ENCODE results near the gene KAT6B. TPM values are rescaled to one million over a fixed set of nuclear protein-coding genes. Genes with fewer than 3 reads are reported as not detected.

The KAT6B gene
- total RNA-seq, 8 experiments from 2014 or later = 13.2 to 52.3 (median 20.8) TPM

GRCh38 chr10:74846958-74847357 lies 20.6 kb downstream of the KAT6B start:
- Histone ChIP-seq H3K27ac (no peak overlapping the region), H3K4me1 (replicated peaks in 1 of 2) (peaks cover 6 to 10% of the 10 kb centered on the region in 2 donors), H3K4me3 (no peak overlapping the region)
- in situ Hi-C loops (cut with MboI; ENCODE audit: low pct_unique_long_range_greater_than_20kb in 2 of 9, low sequenced_read_pairs in 9 of 9, unreplicated experiment in 9 of 9) = loop anchor here in 1 of 9 experiments (25.0 kb wide), 1 partner anchor 585 kb away; no protein-coding TSS in a partner anchor
- 80 to 100% (median 100%) methylated on average over 2 of the region's 2 CpGs; no CpG with 5 or more reads in 1 of the 10 experiments for WGBS, 10 experiments
- ATAC-seq (replicated peaks in 6 of 8) = no peak

- H3K4me3 ChIP-seq = no peak overlapping the region
- in situ Hi-C loops (cut with MboI; ENCODE audit: low pct_unique_long_range_greater_than_20kb in 2 of 9, low sequenced_read_pairs in 9 of 9, unreplicated experiment in 9 of 9) = no loop called here
- ATAC-seq (replicated peaks in 6 of 8) = no peak
- peaks cover 7 to 15% of the 10 kb centered on the region in 2 donors for H3K4me1 ChIP-seq (replicated peaks in 1 of 2)
- H3K27ac ChIP-seq = no peak overlapping the region
Measured at GRCh38 chr10:74851831-74852230, 25.4 kb downstream of the KAT6B start.

- Histone ChIP-seq H3K4me1 (replicated peaks in 1 of 2) (peaks cover 7 to 14% of the 10 kb centered on the region in 2 donors), H3K4me3 (no peak overlapping the region), H3K27ac (no peak overlapping the region)
- ATAC-seq (replicated peaks in 6 of 8) = no peak
- WGBS, 10 experiments = 36 to 100% (median 89%) methylated on average over 1 to 2 of the region's 2 CpGs; no CpG with 5 or more reads in 1 of the 10 experiments
- in situ Hi-C loops (cut with MboI; ENCODE audit: low pct_unique_long_range_greater_than_20kb in 2 of 9, low sequenced_read_pairs in 9 of 9, unreplicated experiment in 9 of 9) = no loop called here
Measured at GRCh38 chr10:74852381-74852780, 26.0 kb downstream of the KAT6B start.

- H3K4me1 ChIP-seq (replicated peaks in 1 of 2) = peaks cover 7 to 17% of the 10 kb centered on the region in 2 donors
- 0 to 88% (median 55%) methylated on average over 1 to 4 of the region's 4 CpGs for WGBS, 10 experiments
- no peak overlapping the region for H3K27ac ChIP-seq
- ATAC-seq (replicated peaks in 6 of 8) = peak in 2 of 8 experiments; percentile 27 to 40
- in situ Hi-C loops (cut with MboI; ENCODE audit: low pct_unique_long_range_greater_than_20kb in 2 of 9, low sequenced_read_pairs in 9 of 9, unreplicated experiment in 9 of 9) = no loop called here
- H3K4me3 ChIP-seq = no peak overlapping the region
Measured at GRCh38 chr10:74854610-74855009, 28.2 kb downstream of the KAT6B start.

GRCh38 chr10:74855027-74855426 lies 28.6 kb downstream of the KAT6B start:
- Histone ChIP-seq H3K4me3 (no peak overlapping the region), H3K27ac (no peak overlapping the region), H3K4me1 (replicated peaks in 1 of 2) (peaks cover 7 to 21% of the 10 kb centered on the region in 2 donors)
- in situ Hi-C loops (cut with MboI; ENCODE audit: low pct_unique_long_range_greater_than_20kb in 2 of 9, low sequenced_read_pairs in 9 of 9, unreplicated experiment in 9 of 9) = no loop called here
- peak in 7 of 8 experiments; percentile 26 to 74 (median 50) for ATAC-seq (replicated peaks in 6 of 8)
- WGBS, 10 experiments = 0 to 83% (median 47%) methylated on average over 1 to 2 of the region's 2 CpGs; no CpG with 5 or more reads in 6 of the 10 experiments

- ATAC-seq (replicated peaks in 6 of 8) = no peak
- Histone ChIP-seq H3K4me3 (no peak overlapping the region), H3K4me1 (replicated peaks in 1 of 2) (peaks cover 7 to 23% of the 10 kb centered on the region in 2 donors), H3K27ac (no peak overlapping the region)
- in situ Hi-C loops (cut with MboI; ENCODE audit: low pct_unique_long_range_greater_than_20kb in 2 of 9, low sequenced_read_pairs in 9 of 9, unreplicated experiment in 9 of 9) = no loop called here
Measured at GRCh38 chr10:74855439-74855838, 29.0 kb downstream of the KAT6B start.

GRCh38 chr10:74856940-74857339 lies 30.5 kb downstream of the KAT6B start:
- Histone ChIP-seq H3K4me3 (no peak overlapping the region), H3K4me1 (replicated peaks in 1 of 2) (peaks cover 6 to 20% of the 10 kb centered on the region in 2 donors), H3K27ac (no peak overlapping the region)
- 73 to 100% (median 97%) methylated on average over 1 to 3 of the region's 3 CpGs; no CpG with 5 or more reads in 3 of the 10 experiments for WGBS, 10 experiments
- in situ Hi-C loops (cut with MboI; ENCODE audit: low pct_unique_long_range_greater_than_20kb in 2 of 9, low sequenced_read_pairs in 9 of 9, unreplicated experiment in 9 of 9) = no loop called here
- ATAC-seq (replicated peaks in 6 of 8) = no peak

GRCh38 chr10:74857586-74857985 lies 31.2 kb downstream of the KAT6B start:
- no peak for ATAC-seq (replicated peaks in 6 of 8)
- in situ Hi-C loops (cut with MboI; ENCODE audit: low pct_unique_long_range_greater_than_20kb in 2 of 9, low sequenced_read_pairs in 9 of 9, unreplicated experiment in 9 of 9) = no loop called here
- H3K4me1 ChIP-seq (replicated peaks in 1 of 2) = peaks cover 0 to 15% of the 10 kb centered on the region in 2 donors
- no peak overlapping the region for H3K27ac ChIP-seq
- H3K4me3 ChIP-seq = no peak overlapping the region
- WGBS, 10 experiments = 70 to 100% (median 100%) methylated on average over 1 of the region's 1 CpG; no CpG with 5 or more reads in 5 of the 10 experiments

- peaks cover 0 to 21% of the 10 kb centered on the region in 2 donors for H3K4me1 ChIP-seq (replicated peaks in 1 of 2)
- in situ Hi-C loops (cut with MboI; ENCODE audit: low pct_unique_long_range_greater_than_20kb in 2 of 9, low sequenced_read_pairs in 9 of 9, unreplicated experiment in 9 of 9) = no loop called here
- H3K27ac ChIP-seq = no peak overlapping the region
- ATAC-seq (replicated peaks in 6 of 8) = peak in 1 of 8 experiments; percentile 38
- H3K4me3 ChIP-seq = no peak overlapping the region
- 80 to 100% (median 100%) methylated on average over 1 of the region's 1 CpG; no CpG with 5 or more reads in 2 of the 10 experiments for WGBS, 10 experiments
Measured at GRCh38 chr10:74859546-74859945, 33.1 kb downstream of the KAT6B start.

GRCh38 chr10:74862625-74863024 lies 36.2 kb downstream of the KAT6B start:
- Histone ChIP-seq H3K27ac (no peak overlapping the region), H3K4me3 (no peak overlapping the region), H3K4me1 (replicated peaks in 1 of 2) (peaks cover 4 to 22% of the 10 kb centered on the region in 2 donors)
- no peak for ATAC-seq (replicated peaks in 6 of 8)
- 61 to 100% (median 80%) methylated on average over 1 to 7 of the region's 7 CpGs; no CpG with 5 or more reads in 1 of the 10 experiments for WGBS, 10 experiments
- in situ Hi-C loops (cut with MboI; ENCODE audit: low pct_unique_long_range_greater_than_20kb in 2 of 9, low sequenced_read_pairs in 9 of 9, unreplicated experiment in 9 of 9) = no loop called here

- no peak overlapping the region for H3K27ac ChIP-seq
- no peak for ATAC-seq (replicated peaks in 6 of 8)
- no peak overlapping the region for H3K4me3 ChIP-seq
- in situ Hi-C loops (cut with MboI; ENCODE audit: low pct_unique_long_range_greater_than_20kb in 2 of 9, low sequenced_read_pairs in 9 of 9, unreplicated experiment in 9 of 9) = no loop called here
- WGBS, 10 experiments = 58 to 100% (median 100%) methylated on average over 1 to 2 of the region's 2 CpGs; no CpG with 5 or more reads in 3 of the 10 experiments
- peaks cover 4 to 23% of the 10 kb centered on the region in 2 donors for H3K4me1 ChIP-seq (replicated peaks in 1 of 2)
Measured at GRCh38 chr10:74863551-74863950, 37.2 kb downstream of the KAT6B start.

- peaks cover 4 to 14% of the 10 kb centered on the region in 2 donors for H3K4me1 ChIP-seq (replicated peaks in 1 of 2)
- H3K27ac ChIP-seq = no peak overlapping the region
- no peak overlapping the region for H3K4me3 ChIP-seq
- 20 to 78% (median 51%) methylated on average over 1 to 3 of the region's 3 CpGs for WGBS, 10 experiments
- in situ Hi-C loops (cut with MboI; ENCODE audit: low pct_unique_long_range_greater_than_20kb in 2 of 9, low sequenced_read_pairs in 9 of 9, unreplicated experiment in 9 of 9) = no loop called here
- ATAC-seq (replicated peaks in 6 of 8) = no peak
Measured at GRCh38 chr10:74867351-74867750, 41.0 kb downstream of the KAT6B start.

- peak in 3 of 8 experiments; percentile 69 to 85 (median 77) for ATAC-seq (replicated peaks in 6 of 8)
Measured at GRCh38 chr10:74868392-74868977, 42.1 kb downstream of the KAT6B start.

GRCh38 chr10:74869635-74870034 lies 43.2 kb downstream of the KAT6B start:
- in situ Hi-C loops (cut with MboI; ENCODE audit: low pct_unique_long_range_greater_than_20kb in 2 of 9, low sequenced_read_pairs in 9 of 9, unreplicated experiment in 9 of 9) = no loop called here
- Histone ChIP-seq H3K4me1 (replicated peaks in 1 of 2) (peaks cover 4 to 9% of the 10 kb centered on the region in 2 donors), H3K4me3 (no peak overlapping the region), H3K27ac (no peak overlapping the region)
- WGBS, 10 experiments = 55 to 100% (median 72%) methylated on average over 1 to 2 of the region's 2 CpGs; no CpG with 5 or more reads in 3 of the 10 experiments
- no peak for ATAC-seq (replicated peaks in 6 of 8)

More at GRCh38 chr10:74868392-74868977, 42.1 kb downstream of the KAT6B start:
- peaks cover 4 to 12% of the 10 kb centered on the region in 2 donors for H3K4me1 ChIP-seq (replicated peaks in 1 of 2)
- no peak overlapping the region for H3K27ac ChIP-seq
- no peak overlapping the region for H3K4me3 ChIP-seq
- in situ Hi-C loops (cut with MboI; ENCODE audit: low pct_unique_long_range_greater_than_20kb in 2 of 9, low sequenced_read_pairs in 9 of 9, unreplicated experiment in 9 of 9) = no loop called here
- WGBS, 10 experiments = 26 to 100% (median 73%) methylated on average over 1 to 3 of the region's 3 CpGs; no CpG with 5 or more reads in 2 of the 10 experiments
